ENCODE data around the gene SCFD2. TPM values are rescaled to one million over a fixed set of nuclear protein-coding genes. Genes with fewer than 3 reads are reported as not detected.

The SCFD2 gene
- total and polyA plus RNA-seq, 10 of the 15 experiments (the other 5 are each of a cell fraction or from before 2014, with no cell fraction given): 4.8 to 37.6 (median 24.9) TPM

- no peaks in the 10 kb centered on the region for H3K27me3 ChIP-seq (replicated peaks in 1 of 2; ENCODE audit: control insufficient read depth in 2 of 2, insufficient read depth in 2 of 2, low read length in 1 of 2)
- ChIA-PET RAD21 (ENCODE audit: unreplicated experiment) (no interaction called here), SMC1A (ENCODE audit: uncharacterized antibody, unreplicated experiment) (interaction anchor here (0.7 to 1.7 kb wide), 2 partner anchors 23 to 1011 kb away, joined by 3 to 4 read pairs; no protein-coding TSS in a partner anchor), POLR2A (no interaction called here), CTCF (interaction anchor here (0.7 kb wide), 1 partner anchor 260 kb away, joined by 3 read pairs; no protein-coding TSS in a partner anchor)
- H3K79me2 ChIP-seq (ENCODE audit: control insufficient read depth, insufficient read depth, low read length): no peaks in the 10 kb centered on the region
- no peak overlapping the region for H3K4me2 ChIP-seq (ENCODE audit: control insufficient read depth, insufficient read depth)
- peaks cover 4 to 5% of the 10 kb centered on the region in 2 experiments; a peak in 2 of 4 replicates for H3K36me3 ChIP-seq (ENCODE audit: control insufficient read depth in 2 of 2, insufficient read depth in 2 of 2, low read length in 1 of 2)
- intact Hi-C loops (cut with micrococcal nuclease; ENCODE audit: unreplicated experiment): no loop called here
- FAIRE-seq (no peak), ATAC-seq (no peak), DNase-seq (ENCODE audit: low read depth, low spot score) (no peak)
- no TSS peak for BruUV-seq (replicated peaks)
- H3K4me3 ChIP-seq: no peak overlapping the region
- H3K9ac ChIP-seq (ENCODE audit: control insufficient read depth, insufficient read depth, low read length): no peak overlapping the region
- in situ Hi-C loops (cut with MboI): no loop called here
- H3K4me1 ChIP-seq (ENCODE audit: control insufficient read depth, insufficient read depth, low read length): no peaks in the 10 kb centered on the region
- 97% methylated on average over 4 of the region's 4 CpGs for WGBS (ENCODE audit: insufficient coverage, insufficient replicate concordance, low lambda C conversion rate, missing lambda C conversion rate)
- no peak for TF ChIP-seq ASH2L (IDR thresholded peaks at IDR 0.05; ENCODE audit: borderline replicate concordance, low read depth)
- TF ChIP-seq, protein P1, sequence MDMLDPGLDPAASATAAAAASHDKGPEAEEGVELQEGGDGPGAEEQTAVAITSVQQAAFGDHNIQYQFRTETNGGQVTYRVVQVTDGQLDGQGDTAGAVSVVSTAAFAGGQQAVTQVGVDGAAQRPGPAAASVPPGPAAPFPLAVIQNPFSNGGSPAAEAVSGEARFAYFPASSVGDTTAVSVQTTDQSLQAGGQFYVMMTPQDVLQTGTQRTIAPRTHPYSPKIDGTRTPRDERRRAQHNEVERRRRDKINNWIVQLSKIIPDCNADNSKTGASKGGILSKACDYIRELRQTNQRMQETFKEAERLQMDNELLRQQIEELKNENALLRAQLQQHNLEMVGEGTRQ (IDR thresholded peaks at IDR 0.05; ENCODE audit: borderline replicate concordance, low read depth, low read length): no peak
- TF ChIP-seq TARDBP (IDR thresholded peaks at IDR 0.05; ENCODE audit: borderline replicate concordance): no peak
- no peak for TF ChIP-seq CHD2 (IDR thresholded peaks at IDR 0.05; ENCODE audit: borderline replicate concordance, low read depth, low read length)
- TF ChIP-seq ZZZ3 (IDR thresholded peaks at IDR 0.05; ENCODE audit: control insufficient read depth, insufficient read length, low read depth): no peak
- no peak for TF ChIP-seq ZNF24 (IDR thresholded peaks at IDR 0.05)
- TF ChIP-seq BRCA1 (IDR thresholded peaks at IDR 0.05; ENCODE audit: low read depth, low read length): no peak
- TF ChIP-seq, protein P2, sequence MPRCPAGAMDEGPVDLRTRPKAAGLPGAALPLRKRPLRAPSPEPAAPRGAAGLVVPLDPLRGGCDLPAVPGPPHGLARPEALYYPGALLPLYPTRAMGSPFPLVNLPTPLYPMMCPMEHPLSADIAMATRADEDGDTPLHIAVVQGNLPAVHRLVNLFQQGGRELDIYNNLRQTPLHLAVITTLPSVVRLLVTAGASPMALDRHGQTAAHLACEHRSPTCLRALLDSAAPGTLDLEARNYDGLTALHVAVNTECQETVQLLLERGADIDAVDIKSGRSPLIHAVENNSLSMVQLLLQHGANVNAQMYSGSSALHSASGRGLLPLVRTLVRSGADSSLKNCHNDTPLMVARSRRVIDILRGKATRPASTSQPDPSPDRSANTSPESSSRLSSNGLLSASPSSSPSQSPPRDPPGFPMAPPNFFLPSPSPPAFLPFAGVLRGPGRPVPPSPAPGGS (IDR thresholded peaks at IDR 0.05; ENCODE audit: borderline replicate concordance, insufficient read depth, low read depth, low read length, poor library complexity, severe bottlenecking): no peak
- no peak for TF ChIP-seq TBL1XR1 (IDR thresholded peaks at IDR 0.05; ENCODE audit: low read depth, low read length)
- TF ChIP-seq KDM1A (IDR thresholded peaks at IDR 0.05; ENCODE audit: borderline replicate concordance): no peak
- TF ChIP-seq, protein P3, sequence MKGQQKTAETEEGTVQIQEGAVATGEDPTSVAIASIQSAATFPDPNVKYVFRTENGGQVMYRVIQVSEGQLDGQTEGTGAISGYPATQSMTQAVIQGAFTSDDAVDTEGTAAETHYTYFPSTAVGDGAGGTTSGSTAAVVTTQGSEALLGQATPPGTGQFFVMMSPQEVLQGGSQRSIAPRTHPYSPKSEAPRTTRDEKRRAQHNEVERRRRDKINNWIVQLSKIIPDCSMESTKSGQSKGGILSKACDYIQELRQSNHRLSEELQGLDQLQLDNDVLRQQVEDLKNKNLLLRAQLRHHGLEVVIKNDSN (IDR thresholded peaks at IDR 0.05; ENCODE audit: borderline replicate concordance, extremely low read length, insufficient read depth, low read depth, low read length): no peak
- no peak overlapping the region for H2AFZ ChIP-seq (ENCODE audit: control insufficient read depth, low read depth, low read length)
- no peak overlapping the region for H3K27ac ChIP-seq (ENCODE audit: control insufficient read depth, insufficient read depth)
- H3K9me3 ChIP-seq (replicated peaks; ENCODE audit: control insufficient read depth, insufficient read depth, low read length): no peaks in the 10 kb centered on the region; the same call in 1 of the 3 replicates
- no peaks in the 10 kb centered on the region for H4K20me1 ChIP-seq (ENCODE audit: control insufficient read depth, insufficient read depth)
Measured at GRCh38 chr4:53349091-53349491, 16.8 kb downstream of the SCFD2 start.
